ENCODE measurements around the gene RNF217. TPM values are rescaled to one million over a fixed set of nuclear protein-coding genes. Genes with fewer than 3 reads are reported as not detected.

The RNF217 gene
- total and polyA plus RNA-seq, 2 donors from 2014 or later, result 3.1 to 18.7 TPM

DNA sequence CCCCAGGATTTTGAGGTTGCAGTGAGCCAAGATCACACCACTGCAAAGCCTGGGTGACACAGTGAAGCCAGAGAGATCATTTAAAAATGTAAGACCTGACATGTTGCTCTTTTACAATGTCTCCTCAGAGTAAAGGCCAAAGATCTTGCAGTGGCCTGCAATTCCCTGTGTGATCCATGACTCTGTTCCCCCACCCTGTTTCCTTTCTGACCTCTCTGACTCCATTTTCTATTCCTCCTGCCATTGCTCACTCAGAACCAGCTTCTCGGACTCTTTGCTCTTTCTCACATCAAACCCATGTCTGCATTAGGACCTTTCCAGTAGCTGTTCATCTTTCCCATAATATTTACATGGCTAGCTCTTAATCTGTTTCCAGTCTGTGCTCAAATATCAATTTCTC is 28.8 kb downstream of the RNF217 start:
- Histone ChIP-seq H3K4me1 (ENCODE audit: control insufficient read depth in 2 of 3, insufficient read depth in 2 of 3, low read depth in 1 of 3, low read length in 3 of 3) (no peaks in the 10 kb centered on the region), H3K9ac (ENCODE audit: low read length in 3 of 3) (no peak overlapping the region), H3K27ac (ENCODE audit: low read depth in 2 of 2, low read length in 2 of 2) (no peak overlapping the region), H3K9me3 (ENCODE audit: control insufficient read depth in 2 of 3, insufficient read depth in 1 of 3, low read length in 3 of 3) (no peaks in the 10 kb centered on the region), H3K36me3 (ENCODE audit: control insufficient read depth in 2 of 3, insufficient read depth in 3 of 3, low read length in 3 of 3) (no peaks in the 10 kb centered on the region), H3K27me3 (ENCODE audit: control insufficient read depth, insufficient read depth, low read length) (no peaks in the 10 kb centered on the region), H3K4me3 (ENCODE audit: low read length in 3 of 3) (no peak overlapping the region)
- TF ChIP-seq CTCF (IDR thresholded peaks at IDR 0.05; ENCODE audit: borderline replicate concordance, extremely low read depth, insufficient read depth), result no peak
- intact Hi-C loops (cut with DNase I), result no loop called here
- no peak for DNase-seq
- FAIRE-seq, result no peak

DNA sequence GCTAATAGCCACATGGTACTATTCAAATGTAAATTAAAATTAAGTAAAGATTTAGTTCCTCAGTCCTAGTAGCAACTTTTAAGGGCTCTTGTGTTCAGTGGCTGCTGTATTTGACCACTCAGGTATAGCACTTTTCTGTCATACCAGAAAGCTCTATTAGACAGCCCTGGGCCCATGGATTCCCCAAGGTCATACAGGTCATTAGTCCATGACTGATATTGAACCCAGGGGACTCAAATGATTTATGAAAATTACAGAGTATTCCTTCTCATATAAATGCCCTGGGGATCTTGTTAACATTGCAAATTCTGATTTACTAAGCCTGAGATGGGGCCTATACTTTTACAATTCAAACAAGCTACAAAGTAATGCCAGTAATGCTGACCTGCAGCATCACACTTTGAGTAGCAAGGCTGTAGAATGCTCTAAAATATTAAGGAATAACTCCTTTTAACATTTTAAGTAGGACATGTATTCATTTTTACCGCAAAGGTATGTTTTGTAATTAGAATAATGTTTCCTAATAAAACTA is 29.6 kb downstream of the RNF217 start:
- H3K27ac ChIP-seq (ENCODE audit: low read depth in 2 of 2, low read length in 2 of 2), result no peak overlapping the region
- intact Hi-C loops (cut with DNase I), result no loop called here

DNA sequence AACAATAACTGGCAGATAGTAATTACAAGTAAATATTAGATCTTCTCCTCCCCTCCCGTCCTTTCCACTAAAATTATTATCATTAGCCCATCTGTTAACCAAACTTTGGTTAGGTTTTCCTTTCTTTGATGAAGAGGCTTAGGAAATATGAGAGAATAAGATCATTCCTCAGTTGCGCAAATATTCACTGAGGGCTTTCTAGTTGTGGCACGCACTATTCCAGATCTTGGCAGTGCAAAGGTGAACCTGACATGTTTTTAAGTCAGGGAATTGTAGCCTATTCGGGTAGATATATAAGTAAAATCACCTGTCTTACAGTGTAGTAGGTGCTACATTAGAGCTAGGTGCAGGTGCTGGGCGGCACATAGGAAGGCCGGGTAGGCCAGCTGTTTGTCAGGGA is 31.1 kb downstream of the RNF217 start:
- no peaks in the 10 kb centered on the region for H3K36me3 ChIP-seq (ENCODE audit: control insufficient read depth in 2 of 3, insufficient read depth in 3 of 3, low read length in 3 of 3)
- no peak overlapping the region for H3K4me3 ChIP-seq (ENCODE audit: low read length in 3 of 3)
- DNase-seq (no peak), FAIRE-seq (no peak)
- intact Hi-C loops (cut with DNase I), result no loop called here
- H3K9me3 ChIP-seq (ENCODE audit: control insufficient read depth in 2 of 3, insufficient read depth in 1 of 3, low read length in 3 of 3), result no peaks in the 10 kb centered on the region
- H3K9ac ChIP-seq (ENCODE audit: low read length in 3 of 3), result no peak overlapping the region
- no peaks in the 10 kb centered on the region for H3K27me3 ChIP-seq (ENCODE audit: control insufficient read depth, insufficient read depth, low read length)
- H3K27ac ChIP-seq (ENCODE audit: low read depth in 2 of 2, low read length in 2 of 2), result no peak overlapping the region
- TF ChIP-seq CTCF (IDR thresholded peaks at IDR 0.05; ENCODE audit: borderline replicate concordance, extremely low read depth, insufficient read depth), result no peak
- H3K4me1 ChIP-seq (ENCODE audit: control insufficient read depth in 2 of 3, insufficient read depth in 2 of 3, low read depth in 1 of 3, low read length in 3 of 3), result no peaks in the 10 kb centered on the region

More for the DNA sequence above, 29.6 kb downstream of the RNF217 start:
- no peak for TF ChIP-seq CTCF (IDR thresholded peaks at IDR 0.05; ENCODE audit: borderline replicate concordance, extremely low read depth, insufficient read depth)
- H3K27me3 ChIP-seq (ENCODE audit: control insufficient read depth, insufficient read depth, low read length), result no peaks in the 10 kb centered on the region
- FAIRE-seq, result no peak
- H3K4me3 ChIP-seq (ENCODE audit: low read length in 3 of 3), result no peak overlapping the region
- H3K9ac ChIP-seq (ENCODE audit: low read length in 3 of 3), result no peak overlapping the region
- DNase-seq, result no peak
- no peaks in the 10 kb centered on the region for H3K36me3 ChIP-seq (ENCODE audit: control insufficient read depth in 2 of 3, insufficient read depth in 3 of 3, low read length in 3 of 3)
- no peaks in the 10 kb centered on the region for H3K4me1 ChIP-seq (ENCODE audit: control insufficient read depth in 2 of 3, insufficient read depth in 2 of 3, low read depth in 1 of 3, low read length in 3 of 3)
- H3K9me3 ChIP-seq (ENCODE audit: control insufficient read depth in 2 of 3, insufficient read depth in 1 of 3, low read length in 3 of 3), result no peaks in the 10 kb centered on the region

GRCh38 chr6:124994648-124995047 is 32.4 kb downstream of the RNF217 start:
- no peak for FAIRE-seq
- TF ChIP-seq CTCF (IDR thresholded peaks at IDR 0.05; ENCODE audit: borderline replicate concordance, extremely low read depth, insufficient read depth), result no peak
- no peak for DNase-seq
- Histone ChIP-seq H3K36me3 (ENCODE audit: control insufficient read depth in 2 of 3, insufficient read depth in 3 of 3, low read length in 3 of 3) (no peaks in the 10 kb centered on the region), H3K4me1 (ENCODE audit: control insufficient read depth in 2 of 3, insufficient read depth in 2 of 3, low read depth in 1 of 3, low read length in 3 of 3) (no peaks in the 10 kb centered on the region), H3K9ac (ENCODE audit: low read length in 3 of 3) (no peak overlapping the region), H3K27ac (ENCODE audit: low read depth in 2 of 2, low read length in 2 of 2) (no peak overlapping the region), H3K9me3 (ENCODE audit: control insufficient read depth in 2 of 3, insufficient read depth in 1 of 3, low read length in 3 of 3) (no peaks in the 10 kb centered on the region), H3K4me3 (ENCODE audit: low read length in 3 of 3) (no peak overlapping the region), H3K27me3 (ENCODE audit: control insufficient read depth, insufficient read depth, low read length) (no peaks in the 10 kb centered on the region)
- intact Hi-C loops (cut with DNase I), result no loop called here

Data from kidney (tissue), 14 donors.